Body of pancreas (tissue), 4 donors: Measurements from ENCODE around the gene GPAM.

Experiments
- CTCF ChIP-seq, 7 experiments: fragments of 450-650 bp in 4 of 7; fragments of 200-600 bp in 3 of 7; sonication (generic) in 3 of 7; IDR thresholded peaks; one replicate each; pipeline ENCODE4 v1.5.1; 2016 to 2019; ENCODE audit warnings: antibody characterized with exemption in 7 of 7
- POLR2A ChIP-seq, 3 donors: fragments of 450-650 bp; IDR thresholded peaks; one replicate each; pipeline ENCODE4 v1.6.1; 2016; ENCODE audit warnings: antibody characterized with exemption in 3 of 3, mild to moderate bottlenecking in 2 of 3

GRCh38 chr10:112132435-112132834 is 51.1 kb downstream of the GPAM start:
- TF ChIP-seq CTCF (IDR thresholded peaks at IDR 0.05): no peak
- TF ChIP-seq POLR2A (IDR thresholded peaks at IDR 0.05): no peak
